PC-3 (cell line): ENCODE measurements around the gene MAPRE3.

Source experiments
- EZH2phosphoT487 ChIP-seq: fragments of 300-600 bp; sonication (generic); IDR thresholded peaks from 2 replicates; pipeline ENCODE4 v1.6.1; 2018; ENCODE audit warnings: mild to moderate bottlenecking, antibody characterized with exemption, low read length, borderline replicate concordance
- TF ChIP-seq, protein P1 (sequence below): fragments of 300-600 bp; sonication (generic); conservative IDR thresholded peaks from 2 replicates; pipeline ENCODE4 v1.5.1; 2017; ENCODE audit warnings: antibody characterized with exemption, low read depth, mild to moderate bottlenecking, low read length

- TF ChIP-seq, protein P1, sequence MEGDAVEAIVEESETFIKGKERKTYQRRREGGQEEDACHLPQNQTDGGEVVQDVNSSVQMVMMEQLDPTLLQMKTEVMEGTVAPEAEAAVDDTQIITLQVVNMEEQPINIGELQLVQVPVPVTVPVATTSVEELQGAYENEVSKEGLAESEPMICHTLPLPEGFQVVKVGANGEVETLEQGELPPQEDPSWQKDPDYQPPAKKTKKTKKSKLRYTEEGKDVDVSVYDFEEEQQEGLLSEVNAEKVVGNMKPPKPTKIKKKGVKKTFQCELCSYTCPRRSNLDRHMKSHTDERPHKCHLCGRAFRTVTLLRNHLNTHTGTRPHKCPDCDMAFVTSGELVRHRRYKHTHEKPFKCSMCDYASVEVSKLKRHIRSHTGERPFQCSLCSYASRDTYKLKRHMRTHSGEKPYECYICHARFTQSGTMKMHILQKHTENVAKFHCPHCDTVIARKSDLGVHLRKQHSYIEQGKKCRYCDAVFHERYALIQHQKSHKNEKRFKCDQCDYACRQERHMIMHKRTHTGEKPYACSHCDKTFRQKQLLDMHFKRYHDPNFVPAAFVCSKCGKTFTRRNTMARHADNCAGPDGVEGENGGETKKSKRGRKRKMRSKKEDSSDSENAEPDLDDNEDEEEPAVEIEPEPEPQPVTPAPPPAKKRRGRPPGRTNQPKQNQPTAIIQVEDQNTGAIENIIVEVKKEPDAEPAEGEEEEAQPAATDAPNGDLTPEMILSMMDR: no peak
- TF ChIP-seq EZH2phosphoT487: no peak
Measured at GRCh38 chr2:26970244-26970927, at the start of gene MAPRE3.
